GM18867 (cell line): ENCODE data around the gene GFM1.
"Not testable (repeated sequence)": the region's sequence is repeated elsewhere in the genome, so short reads cannot be mapped to it uniquely, and the experiment has no call there.

Source experiments
- ATAC-seq: cut with Tn5 transposase; IDR thresholded peaks from one replicate; pipeline ENCODE4 v1.9.1; 2021; ENCODE audit warnings: mild to moderate bottlenecking, moderate library complexity; ENCODE audit not compliant: unreplicated experiment

The GFM1 gene

DNA sequence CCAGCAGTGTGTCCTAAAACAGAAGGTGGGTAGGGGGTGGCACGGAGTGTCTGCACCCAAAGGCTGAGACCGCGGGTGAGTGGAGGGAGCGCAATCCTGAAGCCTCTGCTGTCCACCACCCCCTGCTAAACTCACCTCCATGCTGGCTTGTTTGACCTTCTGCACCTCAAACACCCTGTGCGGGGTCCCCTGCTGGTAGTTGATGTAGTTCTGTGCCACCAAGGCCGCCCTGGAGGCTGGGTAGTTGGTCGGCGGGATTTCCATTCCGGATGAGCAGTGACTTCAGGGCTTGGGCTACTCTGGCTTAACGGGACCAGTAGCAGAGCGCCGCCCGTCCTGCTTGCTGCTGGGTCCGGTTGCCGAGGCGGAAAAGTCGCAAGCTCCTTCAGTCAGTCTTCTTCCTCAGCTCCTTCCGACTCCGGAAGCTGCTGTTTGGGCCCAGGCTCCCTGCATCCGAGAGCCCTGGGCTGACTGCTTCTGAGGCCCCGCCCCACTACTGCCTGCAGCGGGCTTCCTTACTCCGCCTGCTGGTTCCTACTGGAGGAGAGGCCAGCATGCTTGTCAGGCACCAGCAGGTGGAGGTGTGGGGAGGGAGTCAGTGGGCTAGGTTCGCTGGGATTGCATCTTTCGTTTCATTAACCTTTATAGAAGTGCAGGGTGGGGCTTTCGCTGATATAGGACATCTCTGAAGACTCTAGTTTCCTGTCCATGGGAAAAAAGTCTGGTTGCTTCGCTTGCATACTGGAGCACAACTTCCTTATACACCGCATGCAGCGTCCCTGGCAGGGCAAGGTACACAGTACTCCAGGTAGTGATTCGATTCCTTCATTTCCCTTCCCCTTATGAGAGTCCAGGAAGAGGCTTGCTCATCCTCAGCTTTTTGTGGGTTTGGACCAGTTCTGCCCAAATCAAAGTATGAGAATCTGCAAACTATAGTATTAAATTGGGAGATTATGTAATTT lies 28.2 kb downstream of the GFM1 start, which contains the start of gene LXN:
Gene LXN (minus strand): TSS at position 434 of the 962 bp plus-strand sequence. CDS start 170 bp downstream, at position 264.
- peak; percentile 96 for ATAC-seq

DNA sequence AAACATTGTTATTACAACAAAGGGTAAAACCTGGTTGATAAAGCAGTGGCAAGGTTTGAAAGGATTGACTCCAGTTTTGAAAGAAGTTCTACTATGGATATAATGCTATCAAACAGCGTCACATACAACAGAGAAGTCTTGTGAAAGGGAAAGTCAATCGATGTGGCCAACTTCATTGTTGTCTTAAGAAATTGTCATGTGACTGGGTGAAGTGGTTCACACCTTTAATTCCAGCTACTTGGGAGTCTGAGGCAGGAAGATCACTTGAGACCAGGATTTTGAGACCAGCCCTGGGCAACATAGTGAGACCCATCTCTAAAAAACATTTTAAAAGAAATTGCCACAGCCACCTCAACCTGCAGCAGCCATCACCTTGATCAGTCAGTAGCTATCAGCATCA lies 34.4 kb downstream of the GFM1 start:
- ATAC-seq: no peak

DNA sequence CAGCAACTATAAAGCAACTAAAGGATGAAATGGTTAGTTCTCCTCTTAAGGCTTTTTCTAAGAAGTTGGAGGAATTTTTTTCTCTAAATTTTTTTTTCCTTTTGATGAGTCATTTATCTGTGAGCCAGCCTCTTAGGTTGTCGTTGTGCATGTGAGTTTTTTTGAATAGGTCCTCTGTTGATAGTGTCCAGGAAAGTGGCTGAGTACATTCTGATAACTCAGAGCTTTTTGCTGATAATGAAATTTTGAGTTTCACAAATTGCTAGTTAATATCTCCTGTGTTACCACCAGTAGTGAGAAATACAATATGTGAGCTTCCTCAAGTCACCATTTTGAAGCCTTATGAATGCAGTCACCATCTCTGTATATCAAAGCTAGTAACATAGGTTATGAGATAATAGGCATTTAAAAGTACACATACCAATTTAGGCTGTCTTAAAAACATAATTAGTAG lies 35.2 kb downstream of the GFM1 start:
- ATAC-seq: no peak

DNA sequence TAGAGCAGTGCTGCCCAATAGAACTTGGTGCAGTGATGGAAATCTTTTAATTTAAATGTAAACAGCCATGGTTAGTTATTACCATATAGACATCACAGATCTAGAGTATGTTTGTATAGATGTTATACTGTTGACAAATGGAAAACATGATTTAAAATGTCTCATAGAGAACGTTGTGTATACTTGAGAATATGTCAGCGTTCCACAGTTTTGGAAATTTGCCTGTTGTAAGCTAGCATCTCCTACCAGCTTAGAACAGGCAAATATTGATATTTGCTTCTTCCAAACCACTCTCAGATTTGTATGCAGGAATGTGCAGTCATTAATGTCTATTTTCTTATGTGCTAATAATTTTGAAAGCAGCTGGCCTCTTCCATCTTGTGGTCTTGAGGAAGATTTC lies 36.5 kb downstream of the GFM1 start:
- no peak for ATAC-seq

DNA sequence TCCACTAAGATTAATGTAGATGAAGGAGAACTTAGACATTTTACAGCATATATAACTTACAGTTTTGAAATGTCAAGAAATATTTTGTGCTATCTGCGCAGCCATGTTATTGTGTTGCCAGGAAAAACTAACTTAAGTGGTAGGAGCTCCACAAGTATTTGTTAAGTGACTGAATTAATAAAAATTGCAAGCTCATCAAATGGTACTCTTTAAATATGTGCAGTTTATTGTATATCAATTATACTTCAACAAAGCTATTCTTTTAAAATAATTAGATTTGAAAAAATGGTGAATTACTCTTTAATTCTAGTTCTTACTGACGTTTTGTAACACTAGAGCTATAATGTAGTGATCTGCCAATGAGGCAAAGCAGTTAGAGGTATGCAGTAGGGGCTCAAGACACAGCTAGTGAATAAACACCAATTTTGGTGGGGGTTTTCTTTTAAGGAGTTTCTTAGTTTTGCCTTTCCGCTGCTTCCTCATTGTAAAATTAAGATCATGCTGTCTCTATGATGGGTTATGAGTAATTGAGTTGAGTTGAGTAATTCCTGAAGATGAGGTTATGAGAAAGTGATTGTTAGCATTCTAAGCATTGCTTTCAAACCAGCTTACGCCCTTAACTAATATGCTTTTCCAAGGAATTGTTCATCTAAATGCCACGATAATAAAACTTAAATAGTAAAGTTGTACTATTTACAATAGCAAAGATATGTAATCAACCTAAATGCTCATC lies 39.1 kb downstream of the GFM1 start:
- ATAC-seq: no peak

DNA sequence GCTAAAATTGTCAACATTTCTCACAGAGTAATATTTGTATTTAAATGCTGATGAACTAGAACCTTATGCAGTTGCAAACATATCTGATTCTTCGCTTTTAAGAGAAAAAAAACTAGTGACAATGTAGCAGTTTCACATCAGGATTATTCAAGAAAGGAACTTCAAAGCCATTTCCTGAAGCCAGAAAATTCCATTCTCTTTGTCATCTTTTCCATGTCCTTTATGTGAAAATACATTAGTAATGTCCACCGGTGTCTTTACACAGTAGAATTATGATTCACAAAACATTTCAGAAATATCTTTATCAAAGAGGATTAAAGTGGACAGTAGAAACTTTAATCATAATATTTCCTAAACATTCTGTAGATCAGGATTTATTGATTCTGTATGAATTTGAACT lies 40.8 kb downstream of the GFM1 start:
- ATAC-seq: no peak

DNA sequence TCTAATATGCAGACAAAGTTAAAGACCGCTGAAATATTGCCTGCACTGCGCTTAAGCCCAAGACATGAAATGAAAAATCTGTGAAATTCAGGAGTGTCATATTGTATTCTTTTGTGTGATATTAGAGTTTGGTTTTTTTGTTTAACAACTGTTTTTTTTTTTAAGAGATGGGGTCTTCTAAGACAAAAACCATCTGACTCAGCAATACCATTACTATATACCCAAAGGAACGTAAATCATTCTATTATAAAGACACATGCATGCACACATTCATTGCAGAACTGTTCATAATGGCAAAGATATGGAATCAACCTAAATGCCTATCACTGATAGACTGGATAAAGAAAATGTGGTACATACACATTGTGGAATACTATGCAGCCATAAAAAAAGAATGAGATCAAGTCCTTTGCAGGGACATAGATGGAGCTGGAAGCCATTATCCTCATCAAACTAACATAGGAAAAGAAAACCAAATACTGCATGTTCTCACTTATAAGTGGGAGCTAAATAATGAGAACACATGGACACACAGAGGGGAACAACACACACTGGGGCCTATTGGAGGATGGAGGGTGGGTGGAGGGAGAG lies 49.6 kb downstream of the GFM1 start:
- ATAC-seq: not testable (repeated sequence)

DNA sequence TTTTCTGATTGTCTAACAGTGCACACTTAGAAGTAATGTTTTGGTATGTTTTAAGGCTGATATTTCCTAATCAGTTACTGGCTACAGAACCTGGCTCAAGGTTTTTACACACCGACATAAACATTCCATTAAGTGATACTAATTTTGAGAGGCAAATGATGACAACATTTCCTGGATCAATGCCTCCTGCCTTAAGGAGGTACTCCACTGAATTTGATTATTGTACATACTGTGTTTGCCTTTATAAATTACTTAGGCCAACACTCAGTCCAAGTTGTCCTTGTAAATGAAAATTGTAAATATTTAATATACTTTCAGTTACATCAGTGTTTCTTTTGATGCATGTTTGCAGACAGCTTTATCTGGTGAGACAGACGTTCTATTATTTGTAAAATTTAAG lies 52.3 kb downstream of the GFM1 start:
- no peak for ATAC-seq

DNA sequence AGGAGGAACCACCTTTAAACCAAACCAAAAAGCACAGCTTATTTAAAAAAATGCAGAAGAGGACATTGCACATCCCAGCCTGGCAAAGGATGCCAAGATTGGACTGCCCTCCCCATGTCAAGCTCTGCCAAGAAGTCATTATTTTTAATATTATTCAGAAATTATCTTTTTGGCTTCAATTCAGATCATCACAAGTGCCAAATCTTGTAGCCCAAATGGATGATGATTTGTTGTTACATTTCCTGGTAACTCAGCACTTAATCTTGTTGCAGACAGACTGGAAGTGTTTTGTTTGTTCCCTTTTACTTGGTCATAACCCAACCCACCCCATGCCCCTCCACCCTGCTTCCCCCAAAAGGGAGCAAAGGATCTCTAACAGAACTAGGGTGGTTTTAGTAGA lies 56.2 kb downstream of the GFM1 start:
- ATAC-seq: no peak

DNA sequence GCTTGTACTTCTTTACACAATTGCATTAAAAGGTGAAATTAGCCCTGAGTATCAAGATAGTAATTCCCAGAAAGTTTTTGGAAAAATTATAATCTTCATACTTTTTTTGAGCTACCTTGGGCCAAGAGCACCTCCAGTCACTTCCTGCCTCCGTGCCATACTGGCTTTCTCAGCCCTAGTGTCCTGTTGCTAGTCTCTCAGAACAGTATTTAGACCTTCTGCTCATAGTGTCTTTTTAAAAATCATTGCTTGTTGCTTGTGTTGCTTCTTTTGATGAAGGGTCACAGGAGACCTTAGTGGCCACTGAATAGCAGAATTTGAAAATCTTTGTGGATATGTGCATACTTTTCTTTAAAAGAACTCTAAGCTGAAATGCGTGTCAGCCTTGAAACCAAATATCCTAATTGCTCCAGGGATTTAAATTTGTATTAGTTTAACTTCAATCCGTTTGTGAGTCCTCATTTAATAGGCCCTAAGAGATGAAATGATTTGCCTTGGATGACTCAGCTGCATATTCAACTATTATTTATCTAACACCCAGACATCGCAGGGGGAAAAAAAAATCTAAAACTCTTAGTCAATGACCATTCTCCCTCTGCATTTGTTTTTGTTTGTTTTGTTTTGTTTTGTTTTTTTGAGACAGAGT lies 57.2 kb downstream of the GFM1 start:
- ATAC-seq: no peak

DNA sequence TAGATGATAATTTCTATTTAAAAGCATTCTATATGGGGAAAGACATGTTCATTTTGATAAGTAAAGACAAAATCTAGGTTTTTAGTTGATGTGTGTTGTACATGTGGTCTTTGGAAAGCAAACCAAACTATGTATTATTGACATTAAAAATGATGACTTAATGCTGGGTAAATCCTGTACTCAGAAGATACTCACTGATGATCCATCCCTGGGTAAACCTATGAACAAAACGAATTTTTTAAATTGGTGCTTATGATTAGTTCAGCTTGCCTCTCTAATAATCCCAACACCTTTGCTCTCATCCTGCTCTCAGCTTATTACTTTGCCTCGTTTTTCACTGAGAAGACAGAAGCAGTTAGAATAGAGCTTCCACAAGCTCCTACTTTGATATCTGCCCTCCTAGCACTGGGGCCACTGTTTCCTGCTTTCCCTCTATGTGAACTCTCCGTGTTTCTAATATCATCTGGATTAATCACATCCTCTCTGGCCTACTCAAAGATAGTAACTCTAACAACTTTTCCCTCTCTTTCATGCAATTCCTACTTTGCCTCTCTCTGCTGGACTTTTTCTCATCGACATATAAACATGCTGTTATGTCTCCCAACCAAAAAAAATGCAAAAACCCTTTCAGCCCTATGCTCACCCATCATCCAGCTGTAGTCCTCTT lies 58.6 kb downstream of the GFM1 start:
- ATAC-seq: no peak

DNA sequence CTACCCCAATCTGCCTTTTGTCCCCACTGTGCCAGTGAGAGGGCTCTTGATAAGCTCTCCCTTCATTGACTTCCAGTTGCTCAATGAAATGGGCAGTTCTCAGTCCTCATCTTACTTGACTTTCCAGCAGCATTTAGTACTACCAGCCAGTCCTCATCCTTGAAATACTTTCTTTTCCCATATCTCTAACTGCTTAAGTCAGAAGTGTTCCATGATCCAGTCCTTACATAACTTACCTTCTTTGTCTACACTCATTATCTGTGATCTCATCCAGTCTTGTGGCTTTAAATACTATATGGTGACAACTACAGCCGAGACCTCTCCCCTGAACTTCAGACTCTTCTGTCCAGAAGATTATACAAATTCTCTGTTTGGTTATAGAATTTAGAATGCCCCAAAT lies 59.2 kb downstream of the GFM1 start:
- ATAC-seq: no peak

DNA sequence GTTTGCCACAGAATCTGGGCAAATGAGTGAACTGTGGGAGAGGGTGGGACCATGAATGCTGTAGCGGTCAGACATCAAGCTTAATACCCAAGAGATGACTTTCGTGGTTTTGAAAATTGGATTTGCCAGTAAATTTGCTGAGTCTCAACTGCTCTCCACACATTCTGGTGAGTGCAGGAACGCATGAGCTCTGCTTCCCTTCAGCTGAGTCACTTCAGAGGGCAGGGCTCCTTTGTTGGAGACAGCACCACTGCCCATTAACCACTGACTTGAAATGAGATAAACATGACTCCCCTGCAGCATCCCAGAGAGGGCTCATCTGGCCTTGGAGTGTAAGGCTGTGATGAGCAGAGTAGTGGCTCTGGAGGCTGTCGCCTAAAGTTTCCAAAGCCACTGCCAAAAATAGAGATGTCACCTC lies 65.3 kb downstream of the GFM1 start:
- ATAC-seq: no peak

DNA sequence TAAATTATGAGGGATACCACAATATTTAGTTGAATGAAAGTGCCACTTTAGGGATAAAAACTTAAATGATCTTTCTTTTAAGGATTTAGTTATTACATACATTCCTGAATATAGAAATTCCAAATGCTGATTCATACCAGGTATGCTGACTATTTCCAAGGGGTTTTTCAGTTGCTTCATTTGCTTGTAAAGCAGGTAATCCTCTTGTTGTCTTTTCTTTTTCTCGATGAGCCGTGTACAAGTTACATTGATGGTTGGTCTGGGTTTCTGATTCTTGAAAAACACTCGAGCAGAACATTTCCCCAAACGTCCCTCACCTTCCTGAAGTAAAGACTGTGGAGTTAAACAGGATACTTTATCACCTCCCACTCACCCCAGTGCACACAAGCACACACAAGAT lies 66.3 kb downstream of the GFM1 start:
- ATAC-seq: no peak

DNA sequence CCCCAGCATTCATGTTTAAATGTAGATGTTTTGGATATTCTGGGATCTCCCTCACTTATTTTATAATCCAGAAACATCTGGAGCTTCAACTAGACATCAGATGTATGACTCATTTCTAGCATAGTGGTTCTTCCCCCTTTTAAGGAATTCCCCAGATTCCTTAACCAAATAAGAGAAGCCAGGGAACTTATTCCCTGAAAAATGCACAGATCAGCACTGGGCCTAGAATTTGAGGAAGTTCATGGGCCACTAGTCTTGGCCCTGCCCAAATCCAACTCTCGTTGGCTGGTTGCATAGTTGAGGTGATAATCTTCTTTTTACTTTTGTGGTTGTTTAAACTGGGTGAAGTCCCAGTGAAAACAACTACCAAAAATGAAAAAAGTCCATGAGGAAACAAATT lies 67.6 kb downstream of the GFM1 start:
- no peak for ATAC-seq

DNA sequence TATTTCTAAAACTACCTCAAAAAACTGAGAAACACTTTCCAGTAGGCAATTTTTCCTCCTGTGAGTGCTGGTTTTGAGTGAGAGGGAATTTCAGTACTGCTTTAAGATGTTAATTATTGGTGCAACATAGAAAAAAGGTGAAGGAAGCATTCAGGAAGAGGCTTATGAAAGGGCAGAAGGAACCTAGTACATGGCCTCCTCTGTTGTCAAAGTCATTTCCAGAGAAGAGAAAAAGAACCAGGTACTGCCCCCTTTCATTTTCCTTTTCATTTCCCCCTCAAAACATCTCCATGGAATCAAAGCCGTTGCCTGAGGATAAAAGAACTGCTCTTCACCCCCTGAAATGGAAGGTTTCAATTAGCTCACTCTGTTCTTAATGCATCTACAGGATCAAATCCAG lies 68.1 kb downstream of the GFM1 start:
- ATAC-seq: no peak

DNA sequence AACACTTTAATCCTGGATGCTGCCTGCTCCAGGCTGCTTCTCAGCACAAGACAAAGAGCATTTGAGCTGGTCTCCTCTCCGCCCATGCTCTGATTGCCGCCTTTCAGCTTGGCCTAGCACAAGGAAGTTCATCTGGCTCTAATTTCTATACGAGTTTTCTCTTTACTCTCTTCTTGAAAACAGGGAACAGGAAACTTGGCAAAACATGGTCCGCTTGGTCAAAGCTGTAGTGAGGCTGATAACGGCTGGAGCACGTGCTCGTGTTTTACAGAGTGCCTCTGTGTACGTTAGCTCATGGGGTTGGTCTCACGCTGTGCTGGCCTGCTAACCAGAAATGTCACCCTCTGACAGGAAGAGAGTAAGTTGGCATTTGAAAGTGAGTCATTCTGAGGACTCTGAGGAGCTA lies 68.8 kb downstream of the GFM1 start:
- no peak for ATAC-seq

DNA sequence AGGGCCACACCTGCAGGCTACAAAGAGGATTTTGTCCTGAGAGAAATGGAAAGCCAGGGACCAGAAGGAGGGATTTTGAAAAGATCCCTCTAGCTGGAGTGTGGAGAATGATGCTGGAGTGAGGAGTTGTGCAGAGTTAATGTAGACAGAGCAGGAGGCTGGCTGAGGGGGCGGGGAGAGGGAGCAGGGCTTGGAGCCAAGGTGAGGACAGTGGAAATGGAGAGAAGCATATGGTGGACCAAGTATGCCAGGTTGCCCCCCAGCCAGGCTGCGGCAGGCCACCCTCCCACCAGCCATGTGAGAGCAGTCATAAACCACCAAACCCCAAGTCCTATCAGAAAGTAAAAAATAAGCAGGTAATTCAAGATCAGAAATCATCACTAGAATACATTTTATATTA lies 73.2 kb downstream of the GFM1 start:
- ATAC-seq: no peak

DNA sequence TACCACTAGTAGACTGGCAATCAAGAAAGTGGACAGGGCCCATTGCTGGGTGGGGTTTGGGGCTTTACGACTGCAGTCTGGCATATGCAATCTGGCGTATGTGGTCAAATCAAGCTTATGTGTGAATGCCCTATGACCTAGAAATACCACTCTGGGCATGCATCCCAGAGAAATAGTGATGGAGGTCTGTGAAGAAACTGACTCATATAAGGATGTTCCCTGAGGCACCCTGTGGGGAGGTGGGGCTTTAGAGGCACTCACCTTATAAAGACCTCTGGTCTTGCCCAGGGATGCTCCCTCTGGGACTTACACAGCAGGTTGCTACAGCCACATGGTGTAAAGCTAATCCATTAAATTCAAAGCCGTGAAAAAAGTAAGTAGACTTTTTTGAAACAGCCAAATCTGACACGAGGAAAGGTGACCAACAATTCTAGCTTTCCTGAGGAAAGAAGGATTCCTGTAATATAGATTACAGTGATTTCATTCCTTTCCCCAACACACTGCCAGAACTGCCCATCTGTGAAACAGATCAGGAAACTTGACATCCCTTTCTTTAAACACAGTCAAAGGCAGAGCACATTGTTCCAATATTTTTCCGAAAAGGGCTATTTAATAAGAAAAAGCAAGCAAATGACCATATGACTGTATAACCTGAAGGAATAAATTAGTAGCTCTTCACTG lies 74.3 kb downstream of the GFM1 start:
- ATAC-seq: no peak

DNA sequence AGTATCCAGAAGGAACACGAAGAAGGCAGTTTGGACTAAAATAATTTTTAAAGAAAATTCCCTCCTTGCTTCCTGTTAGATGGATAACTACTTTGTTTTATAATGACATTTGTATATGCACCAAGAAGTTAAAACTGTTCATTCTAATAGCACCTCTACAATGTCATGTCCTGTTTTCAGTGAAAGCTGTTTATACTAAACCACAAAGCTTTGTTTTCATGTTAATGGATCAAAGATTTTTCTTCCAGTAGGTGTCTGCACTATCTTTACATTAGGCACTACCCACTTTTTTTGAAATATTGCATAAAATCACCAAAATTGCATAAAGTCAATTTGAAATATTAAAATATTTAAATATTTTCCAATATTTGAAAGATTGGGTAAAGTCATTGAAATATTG lies 77.8 kb downstream of the GFM1 start:
- ATAC-seq: no peak
